Smooth muscle cell (in vitro differentiated cells): Measurements from ENCODE around the gene NLGN2. TPM values are rescaled to one million over a fixed set of nuclear protein-coding genes. Genes with fewer than 3 reads are reported as not detected.
"Not testable (repeated sequence)": the region's sequence is repeated elsewhere in the genome, so short reads cannot be mapped to it uniquely, and the experiment has no call there.

ENCODE experiments used
- DNase-seq: peaks from one replicate; lab custom pipeline; 2025; ENCODE audit not compliant: unreplicated experiment; lab: John Stamatoyannopoulos, UW
- H2AFZ ChIP-seq: fragments of 200-600 bp; sonication (generic); 2 replicates; pipeline ENCODE4 v1.6.0; 2016; ENCODE audit warnings: antibody characterized with exemption, low read depth, mild to moderate bottlenecking
- H3F3A ChIP-seq: fragments of 200-600 bp; sonication (generic); 2 replicates; pipeline ENCODE4 v1.6.0; 2017; ENCODE audit warnings: antibody characterized with exemption, low read depth
- H3K27ac ChIP-seq: fragments of 200-600 bp; sonication (generic); 2 replicates; pipeline ENCODE4 v1.5.1; 2016; ENCODE audit warnings: low read depth, mild to moderate bottlenecking
- H3K27me3 ChIP-seq: fragments of 200-600 bp; sonication (generic); 2 replicates; pipeline ENCODE4 v1.6.1; 2016; ENCODE audit warnings: low read depth, mild to moderate bottlenecking
- H3K36me3 ChIP-seq: fragments of 200-600 bp; sonication (generic); 2 replicates; pipeline ENCODE4 v1.5.1; 2016; ENCODE audit warnings: low read depth
- H3K4me1 ChIP-seq: fragments of 200-600 bp; sonication (generic); 2 replicates; pipeline ENCODE4 v1.5.1; 2016; ENCODE audit warnings: low read depth
- H3K4me2 ChIP-seq: fragments of 200-600 bp; sonication (generic); 2 replicates; pipeline ENCODE4 v1.6.0; 2016; ENCODE audit warnings: mild to moderate bottlenecking
- H3K4me3 ChIP-seq: fragments of 200-600 bp; sonication (generic); 2 replicates; pipeline ENCODE4 v1.5.1; 2016; ENCODE audit warnings: mild to moderate bottlenecking
- H3K79me2 ChIP-seq: fragments of 200-600 bp; sonication (generic); 2 replicates; pipeline ENCODE4 v1.6.0; 2016; ENCODE audit warnings: low read depth, mild to moderate bottlenecking
- H3K9ac ChIP-seq: fragments of 200-600 bp; sonication (generic); 2 replicates; pipeline ENCODE4 v1.6.0; 2016; ENCODE audit warnings: low read depth
- H3K9me3 ChIP-seq: fragments of 200-600 bp; sonication (generic); replicated peaks from 2 replicates; pipeline ENCODE4 v1.5.1; 2016; ENCODE audit warnings: low read depth
- H4K20me1 ChIP-seq: fragments of 200-600 bp; sonication (generic); 2 replicates; pipeline ENCODE4 v1.6.0; 2016; ENCODE audit warnings: low read depth
- CTCF ChIP-seq: fragments of 200-600 bp; sonication (generic); IDR thresholded peaks from 2 replicates; pipeline ENCODE4 v1.5.1; 2017; ENCODE audit warnings: borderline replicate concordance, mild to moderate bottlenecking, antibody characterized with exemption; ENCODE audit not compliant: insufficient read depth, poor library complexity, severe bottlenecking
- WGBS: methylation state at CpG from one replicate; pipeline ENCODE4 v1.1.7; 2016; ENCODE audit warnings: low lambda C conversion rate; 5-methylcytosine and 5-hydroxymethylcytosine counted together
- polyA plus RNA-seq: library from polyadenylated mRNA; unstranded; fragments of >200 nt; fragmentation: Nextera tagmentation; extraction: Ambion mirVana; gene quantifications from 2 replicates; pipeline ENCODE4 v1.2.1, GENCODE V29; 2016
- total RNA-seq: library from RNA; depleted of rRNA; stranded (reverse); fragments of >200 nt; gene quantifications from 2 replicates; pipeline ENCODE4 v1.2.3, GENCODE V29; 2014

NLGN2 gene
- total and polyA plus RNA-seq, 2 experiments from 2014 or later, result 10.8 to 20.9 TPM

GRCh38 chr17:7367083-7367482, 40.6 kb upstream of the NLGN2 start:
- no peaks in the 10 kb centered on the region for H4K20me1 ChIP-seq
- no peak for TF ChIP-seq CTCF
- no peak overlapping the region for H3K9ac ChIP-seq
- H3K4me2 ChIP-seq, result no peak overlapping the region
- no peaks in the 10 kb centered on the region for H3K9me3 ChIP-seq
- H3K27ac ChIP-seq, result no peak overlapping the region
- no peak for DNase-seq
- H3F3A ChIP-seq, result no peaks in the 10 kb centered on the region
- WGBS, result 76% methylated on average over 8 of the region's 8 CpGs
- no peak overlapping the region for H2AFZ ChIP-seq
- no peaks in the 10 kb centered on the region for H3K4me1 ChIP-seq
- H3K36me3 ChIP-seq, result no peaks in the 10 kb centered on the region
- H3K27me3 ChIP-seq, result no peaks in the 10 kb centered on the region
- no peak overlapping the region for H3K4me3 ChIP-seq
- H3K79me2 ChIP-seq, result no peaks in the 10 kb centered on the region

GRCh38 chr17:7367918-7368598, 39.6 kb upstream of the NLGN2 start:
- no peaks in the 10 kb centered on the region for H3K27me3 ChIP-seq
- no peaks in the 10 kb centered on the region for H4K20me1 ChIP-seq
- H3K9ac ChIP-seq, result no peak overlapping the region
- WGBS, result 74% methylated on average over 13 of the region's 13 CpGs
- H3K4me1 ChIP-seq, result no peaks in the 10 kb centered on the region
- no peaks in the 10 kb centered on the region for H3F3A ChIP-seq
- H3K4me3 ChIP-seq, result no peak overlapping the region
- TF ChIP-seq CTCF, result no peak
- H3K4me2 ChIP-seq, result no peak overlapping the region
- no peaks in the 10 kb centered on the region for H3K36me3 ChIP-seq
- DNase-seq, result no peak
- H2AFZ ChIP-seq, result no peak overlapping the region
- no peaks in the 10 kb centered on the region for H3K9me3 ChIP-seq
- no peaks in the 10 kb centered on the region for H3K79me2 ChIP-seq
- no peak overlapping the region for H3K27ac ChIP-seq

GRCh38 chr17:7368599-7368994, 39.0 kb upstream of the NLGN2 start:
- not testable (repeated sequence) for H3K9me3 ChIP-seq, H3K79me2 ChIP-seq, H3K4me3 ChIP-seq, H3F3A ChIP-seq, H3K27ac ChIP-seq, H3K27me3 ChIP-seq, DNase-seq, H3K4me1 ChIP-seq, H3K36me3 ChIP-seq, H2AFZ ChIP-seq, H3K4me2 ChIP-seq, H3K9ac ChIP-seq, H4K20me1 ChIP-seq
- 90% methylated on average over 5 of the region's 5 CpGs for WGBS

- TF ChIP-seq CTCF, result no peak
- Histone ChIP-seq H3F3A (no peaks in the 10 kb centered on the region), H3K4me2 (no peak overlapping the region), H3K36me3 (no peaks in the 10 kb centered on the region), H3K4me3 (no peak overlapping the region), H4K20me1 (no peaks in the 10 kb centered on the region), H3K79me2 (no peaks in the 10 kb centered on the region), H3K27ac (no peak overlapping the region), H2AFZ (no peak overlapping the region), H3K9me3 (no peaks in the 10 kb centered on the region), H3K4me1 (no peaks in the 10 kb centered on the region), H3K27me3 (no peaks in the 10 kb centered on the region), H3K9ac (no peak overlapping the region)
- 90% methylated on average over 5 of the region's 5 CpGs for WGBS
- no peak for DNase-seq
Observed at GRCh38 chr17:7369825-7370224, 37.8 kb upstream of the NLGN2 start.
